ENCODE data around the gene TMEM190.

- TF ChIP-seq EZH2 (IDR thresholded peaks at IDR 0.05; ENCODE audit: borderline replicate concordance, low read depth, low read length, poor library complexity, severe bottlenecking): no peak
- TF ChIP-seq CTCF (conservative IDR thresholded peaks at IDR 0.05; ENCODE audit: low read depth, low read length): no peak
Measured at GRCh38 chr19:55348317-55349034, 28.1 kb upstream of the TMEM190 start.

All from A673 (cell line).